Measurements from ENCODE around the gene PAOX. TPM values are rescaled to one million over a fixed set of nuclear protein-coding genes. Genes with fewer than 3 reads are reported as not detected.

PAOX gene
- total and polyA plus RNA-seq, 2 donors from 2014 or later = 7.0 to 14.4 TPM

DNA sequence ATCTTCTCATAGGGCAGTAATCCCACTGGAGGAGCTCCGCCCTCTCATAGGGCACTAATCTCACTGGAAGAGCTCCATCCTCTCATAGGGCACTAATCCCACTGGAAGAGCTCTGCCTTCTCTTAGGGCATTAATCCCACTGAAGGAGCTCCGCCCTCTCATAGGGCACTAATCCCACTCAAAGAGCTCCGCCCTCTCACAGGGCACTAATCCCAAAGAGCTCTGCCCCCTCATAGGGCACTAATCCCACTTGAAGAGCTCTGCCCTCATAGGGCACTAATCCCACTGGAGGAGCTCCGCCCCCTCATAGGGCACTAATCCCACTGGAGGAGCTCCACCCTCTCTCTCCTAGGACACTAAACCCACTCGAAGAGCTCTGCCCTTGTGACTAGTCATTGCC, 17.8 kb upstream of the PAOX start:
- peak in 1 of 5 donors; percentile 36 for DNase-seq
- H3K4me1 ChIP-seq (ENCODE audit: control insufficient read depth in 2 of 3, insufficient read depth in 2 of 3, low read depth in 1 of 3, low read length in 3 of 3) = peaks cover 0 to 11% (median 0%) of the 10 kb centered on the region in 3 donors
- no peak for FAIRE-seq

GRCh38 chr10:133361773-133362441, 17.2 kb upstream of the PAOX start:
- FAIRE-seq = no peak
- Histone ChIP-seq H3K4me1 (ENCODE audit: control insufficient read depth in 2 of 3, insufficient read depth in 2 of 3, low read depth in 1 of 3, low read length in 3 of 3) (peaks cover 0 to 6% (median 0%) of the 10 kb centered on the region in 3 donors), H3K9ac (ENCODE audit: low read length in 3 of 3) (no peak overlapping the region), H3K4me3 (ENCODE audit: low read length in 3 of 3) (no peak overlapping the region), H3K27me3 (ENCODE audit: control insufficient read depth, insufficient read depth, low read length) (no peaks in the 10 kb centered on the region), H3K9me3 (ENCODE audit: control insufficient read depth in 2 of 3, insufficient read depth in 1 of 3, low read length in 3 of 3) (no peaks in the 10 kb centered on the region), H3K27ac (ENCODE audit: low read depth in 2 of 2, low read length in 2 of 2) (no peak overlapping the region), H3K36me3 (ENCODE audit: control insufficient read depth in 2 of 3, insufficient read depth in 3 of 3, low read length in 3 of 3) (peaks cover 2 to 36% (median 17%) of the 10 kb centered on the region in 3 donors)
- intact Hi-C loops (cut with DNase I) = no loop called here
- TF ChIP-seq, protein P1, sequence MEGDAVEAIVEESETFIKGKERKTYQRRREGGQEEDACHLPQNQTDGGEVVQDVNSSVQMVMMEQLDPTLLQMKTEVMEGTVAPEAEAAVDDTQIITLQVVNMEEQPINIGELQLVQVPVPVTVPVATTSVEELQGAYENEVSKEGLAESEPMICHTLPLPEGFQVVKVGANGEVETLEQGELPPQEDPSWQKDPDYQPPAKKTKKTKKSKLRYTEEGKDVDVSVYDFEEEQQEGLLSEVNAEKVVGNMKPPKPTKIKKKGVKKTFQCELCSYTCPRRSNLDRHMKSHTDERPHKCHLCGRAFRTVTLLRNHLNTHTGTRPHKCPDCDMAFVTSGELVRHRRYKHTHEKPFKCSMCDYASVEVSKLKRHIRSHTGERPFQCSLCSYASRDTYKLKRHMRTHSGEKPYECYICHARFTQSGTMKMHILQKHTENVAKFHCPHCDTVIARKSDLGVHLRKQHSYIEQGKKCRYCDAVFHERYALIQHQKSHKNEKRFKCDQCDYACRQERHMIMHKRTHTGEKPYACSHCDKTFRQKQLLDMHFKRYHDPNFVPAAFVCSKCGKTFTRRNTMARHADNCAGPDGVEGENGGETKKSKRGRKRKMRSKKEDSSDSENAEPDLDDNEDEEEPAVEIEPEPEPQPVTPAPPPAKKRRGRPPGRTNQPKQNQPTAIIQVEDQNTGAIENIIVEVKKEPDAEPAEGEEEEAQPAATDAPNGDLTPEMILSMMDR (IDR thresholded peaks at IDR 0.05; ENCODE audit: borderline replicate concordance, extremely low read depth, insufficient read depth) = no peak
- peak in 1 of 5 donors; percentile 30 for DNase-seq

More for the DNA sequence above, 17.8 kb upstream of the PAOX start:
- TF ChIP-seq, protein P1 (IDR thresholded peaks at IDR 0.05; ENCODE audit: borderline replicate concordance, extremely low read depth, insufficient read depth) = no peak
- Histone ChIP-seq H3K27ac (ENCODE audit: low read depth in 2 of 2, low read length in 2 of 2) (no peak overlapping the region), H3K4me3 (ENCODE audit: low read length in 3 of 3) (no peak overlapping the region), H3K9ac (ENCODE audit: low read length in 3 of 3) (no peak overlapping the region), H3K27me3 (ENCODE audit: control insufficient read depth, insufficient read depth, low read length) (no peaks in the 10 kb centered on the region), H3K36me3 (ENCODE audit: control insufficient read depth in 2 of 3, insufficient read depth in 3 of 3, low read length in 3 of 3) (peaks cover 2 to 29% (median 17%) of the 10 kb centered on the region in 3 donors), H3K9me3 (ENCODE audit: control insufficient read depth in 2 of 3, insufficient read depth in 1 of 3, low read length in 3 of 3) (no peaks in the 10 kb centered on the region)
- intact Hi-C loops (cut with DNase I) = no loop called here

DNA sequence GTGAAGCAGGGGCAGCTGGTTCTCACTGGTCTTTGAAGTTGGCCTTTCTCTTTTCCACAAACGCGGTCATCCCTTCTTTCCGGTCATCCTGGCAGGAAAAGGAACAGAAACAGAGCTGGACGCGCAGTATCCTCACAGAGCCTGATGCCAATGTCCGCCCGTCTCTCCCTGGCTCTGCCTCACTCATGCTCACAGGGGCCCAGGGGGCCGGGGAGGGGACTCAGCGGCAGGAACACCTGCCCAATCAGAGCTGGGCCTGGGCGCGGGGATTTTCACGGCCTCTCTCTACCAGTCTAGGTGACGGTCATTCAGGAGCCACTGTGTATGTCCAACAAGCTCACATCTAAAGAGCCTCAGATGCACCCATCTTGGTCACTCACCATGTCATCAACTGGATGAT, 16.2 kb upstream of the PAOX start:
- DNase-seq = no peak
- FAIRE-seq = no peak
- H3K4me1 ChIP-seq (ENCODE audit: control insufficient read depth in 2 of 3, insufficient read depth in 2 of 3, low read depth in 1 of 3, low read length in 3 of 3) = peaks cover 0 to 2% (median 0%) of the 10 kb centered on the region in 3 donors
- no peak overlapping the region for H3K4me3 ChIP-seq (ENCODE audit: low read length in 3 of 3)
- no peaks in the 10 kb centered on the region for H3K27me3 ChIP-seq (ENCODE audit: control insufficient read depth, insufficient read depth, low read length)
- H3K27ac ChIP-seq (ENCODE audit: low read depth in 2 of 2, low read length in 2 of 2) = no peak overlapping the region
- H3K9ac ChIP-seq (ENCODE audit: low read length in 3 of 3) = no peak overlapping the region
- TF ChIP-seq, protein P1 (IDR thresholded peaks at IDR 0.05; ENCODE audit: borderline replicate concordance, extremely low read depth, insufficient read depth) = no peak
- intact Hi-C loops (cut with DNase I) = no loop called here
- H3K9me3 ChIP-seq (ENCODE audit: control insufficient read depth in 2 of 3, insufficient read depth in 1 of 3, low read length in 3 of 3) = no peaks in the 10 kb centered on the region
- H3K36me3 ChIP-seq (ENCODE audit: control insufficient read depth in 2 of 3, insufficient read depth in 3 of 3, low read length in 3 of 3) = peaks cover 2 to 37% (median 17%) of the 10 kb centered on the region in 3 donors

Data from kidney (tissue), 14 donors.